HFF-Myc (cell line): ENCODE results near the gene DIP2C.

Experiments used
- DNase-seq: peaks from one replicate; pipeline ENCODE4 v3.0.0-alpha.2; 2011; ENCODE audit warnings: low read depth; ENCODE audit errors: extremely low read depth
- H3K4me3 ChIP-seq: replicated peaks from 2 replicates; pipeline ENCODE4 v1.5.1; 2011; ENCODE audit warnings: low read depth, mild to moderate bottlenecking, control low read depth, low read length
- CTCF ChIP-seq: IDR thresholded peaks from 2 replicates; pipeline ENCODE4 v1.5.1; 2012; ENCODE audit warnings: mild to moderate bottlenecking, low read depth, low read length, control low read depth; ENCODE audit errors: missing control alignments

The DIP2C gene

GRCh38 chr10:560314-560992 is 129.0 kb downstream of the DIP2C start:
- no peak for TF ChIP-seq CTCF
- H3K4me3 ChIP-seq, result no peak overlapping the region
- no peak for DNase-seq

- no peak for TF ChIP-seq CTCF
- DNase-seq, result no peak
- H3K4me3 ChIP-seq, result no peak overlapping the region
These were observed 129.8 kb downstream of the DIP2C start for GRCh38 chr10:559767-560047.

- DNase-seq, result no peak
- no peak for TF ChIP-seq CTCF
- H3K4me3 ChIP-seq, result no peak overlapping the region
These were observed 130.3 kb downstream of the DIP2C start for GRCh38 chr10:558891-559766.

GRCh38 chr10:558364-558763 is 131.1 kb downstream of the DIP2C start:
- DNase-seq, result no peak
- no peak for TF ChIP-seq CTCF
- no peak overlapping the region for H3K4me3 ChIP-seq

DNA sequence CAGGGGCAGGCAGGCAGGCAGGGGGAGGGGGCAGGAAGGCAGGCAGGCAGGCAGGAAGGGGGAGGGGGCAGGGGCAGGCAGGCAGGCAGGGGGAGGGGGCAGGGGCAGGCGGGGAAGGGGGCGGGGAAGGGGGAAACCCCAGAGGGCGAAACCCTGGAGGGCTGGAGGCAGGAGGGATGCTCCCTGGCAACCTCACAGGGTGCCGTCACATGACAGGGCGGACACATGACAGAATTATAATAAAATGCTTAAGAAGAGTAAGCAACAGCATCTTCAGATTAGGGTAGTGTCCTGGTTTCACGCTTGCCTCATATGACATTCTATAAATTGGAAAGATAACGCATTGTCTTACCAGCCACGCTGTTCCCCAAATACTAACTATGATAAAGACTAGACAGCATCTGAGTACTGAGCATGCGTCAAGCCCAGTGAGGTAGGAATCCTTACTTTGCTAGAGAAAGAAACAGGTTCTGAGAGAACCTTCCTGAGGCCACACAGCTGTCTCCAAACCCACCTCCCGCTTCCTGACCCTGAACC is 131.6 kb downstream of the DIP2C start:
- DNase-seq, result no peak
- H3K4me3 ChIP-seq, result no peak overlapping the region
- no peak for TF ChIP-seq CTCF

DNA sequence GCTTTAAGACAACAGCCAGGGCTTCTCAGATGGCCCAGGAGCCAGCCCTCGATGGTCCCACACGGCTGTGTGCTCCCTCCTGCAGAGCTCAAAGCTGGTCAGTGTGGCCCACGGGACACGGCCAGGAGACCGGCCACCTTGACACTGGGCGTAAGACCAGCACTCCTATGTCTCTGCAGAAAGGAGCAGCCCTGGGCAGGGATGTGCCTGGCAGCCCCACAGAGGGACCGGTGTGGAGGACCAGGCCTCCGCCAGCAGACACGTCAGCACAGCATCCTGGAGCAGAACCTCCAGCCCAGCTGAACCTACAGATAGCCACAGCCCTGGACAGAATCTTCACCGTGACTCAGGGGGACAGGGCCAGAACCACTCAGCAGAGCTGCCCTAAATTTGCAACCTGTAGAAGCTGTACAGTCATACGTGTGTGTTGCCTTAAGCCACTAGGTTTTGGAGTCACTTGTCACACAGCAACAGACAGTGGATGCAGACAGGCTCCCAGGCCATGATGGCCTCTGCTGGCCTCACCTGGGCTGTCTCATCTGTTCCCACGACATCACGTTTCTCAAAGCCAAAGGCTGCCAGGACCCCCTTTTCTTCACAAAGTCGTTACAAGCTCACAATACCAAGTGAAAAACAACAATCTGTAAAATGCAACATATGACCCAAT is 132.4 kb downstream of the DIP2C start:
- no peak overlapping the region for H3K4me3 ChIP-seq
- no peak for TF ChIP-seq CTCF
- no peak for DNase-seq
